A549 (cell line): Measurements from ENCODE around the gene NSMF.

ENCODE experiments used
- CTCF ChIP-seq: fragments of >200 bp; sonication (Bioruptor Twin); formaldehyde crosslinking; IDR thresholded peaks from 3 replicates; pipeline ENCODE4 v1.5.1; 2016
- EHF ChIP-seq: fragments of 250-450 bp; sonication (Bioruptor Pico); IDR thresholded peaks from 2 replicates; pipeline ENCODE4 v1.5.0; 2020; ENCODE audit warnings: mild to moderate bottlenecking
- ELK1 ChIP-seq: fragments of 150-350 bp; IDR thresholded peaks from 2 replicates; pipeline ENCODE4 v1.6.1; 2014; ENCODE audit warnings: low read depth, mild to moderate bottlenecking, low read length
- EP300 ChIP-seq, 2 experiments: fragments of >200 bp; sonication (Bioruptor Twin); formaldehyde crosslinking; IDR thresholded peaks; 2 replicates in 1 of 2; 3 replicates in 1 of 2; pipeline ENCODE4 v1.6.1; 2016 to 2017
- HDAC2 ChIP-seq: fragments of 200-600 bp; sonication (generic); IDR thresholded peaks from 2 replicates; pipeline ENCODE4 v1.6.1; 2016
- MAX ChIP-seq: IDR thresholded peaks from 2 replicates; pipeline ENCODE4 v1.6.1; 2012
- NPAS2 ChIP-seq: fragments of 250-450 bp; sonication (Bioruptor Pico); IDR thresholded peaks from 2 replicates; pipeline ENCODE4 v1.8.0; 2022; ENCODE audit warnings: mild to moderate bottlenecking, moderate library complexity, borderline replicate concordance
- POLR2A ChIP-seq: IDR thresholded peaks from 2 replicates; pipeline ENCODE4 v1.6.1; 2012; ENCODE audit warnings: mild to moderate bottlenecking, low read length

- TF ChIP-seq EP300 (IDR thresholded peaks at IDR 0.05) (no peak), MAX (no peak), CTCF (no peak), ELK1 (no peak), POLR2A (no peak), NPAS2 (CRISPR knock-in tag) (no peak), EHF (no peak), HDAC2 (no peak)
Observed at GRCh38 chr9:137486545-137487453, 27.7 kb upstream of the NSMF start.
